ENCODE results near the gene PYGB.
A peak's percentile ranks its signal among the peaks of the same experiment; 100 is the strongest.

The PYGB gene

DNA sequence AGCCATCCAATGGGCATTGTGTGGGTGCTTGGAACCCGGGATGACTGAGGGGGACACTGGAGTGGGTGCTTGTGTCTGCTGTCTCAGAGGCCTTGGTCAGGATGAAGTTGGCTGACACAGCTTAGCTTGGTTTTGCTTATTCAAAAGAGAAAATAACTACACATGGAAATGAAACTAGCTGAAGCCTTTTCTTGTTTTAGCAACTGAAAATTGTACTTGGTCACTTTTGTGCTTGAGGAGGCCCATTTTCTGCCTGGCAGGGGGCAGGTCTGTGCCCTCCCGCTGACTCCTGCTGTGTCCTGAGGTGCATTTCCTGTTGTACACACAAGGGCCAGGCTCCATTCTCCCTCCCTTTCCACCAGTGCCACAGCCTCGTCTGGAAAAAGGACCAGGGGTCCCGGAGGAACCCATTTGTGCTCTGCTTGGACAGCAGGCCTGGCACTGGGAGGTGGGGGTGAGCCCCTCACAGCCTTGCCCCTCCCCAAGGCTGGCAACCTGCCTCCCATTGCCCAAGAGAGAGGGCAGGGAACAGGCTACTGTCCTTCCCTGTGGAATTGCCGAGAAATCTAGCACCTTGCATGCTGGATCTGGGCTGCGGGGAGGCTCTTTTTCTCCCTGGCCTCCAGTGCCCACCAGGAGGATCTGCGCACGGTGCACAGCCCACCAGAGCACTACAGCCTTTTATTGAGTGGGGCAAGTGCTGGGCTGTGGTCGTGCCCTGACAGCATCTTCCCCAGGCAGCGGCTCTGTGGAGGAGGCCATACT, 49.4 kb downstream of the PYGB start:
- TF ChIP-seq, protein P1, sequence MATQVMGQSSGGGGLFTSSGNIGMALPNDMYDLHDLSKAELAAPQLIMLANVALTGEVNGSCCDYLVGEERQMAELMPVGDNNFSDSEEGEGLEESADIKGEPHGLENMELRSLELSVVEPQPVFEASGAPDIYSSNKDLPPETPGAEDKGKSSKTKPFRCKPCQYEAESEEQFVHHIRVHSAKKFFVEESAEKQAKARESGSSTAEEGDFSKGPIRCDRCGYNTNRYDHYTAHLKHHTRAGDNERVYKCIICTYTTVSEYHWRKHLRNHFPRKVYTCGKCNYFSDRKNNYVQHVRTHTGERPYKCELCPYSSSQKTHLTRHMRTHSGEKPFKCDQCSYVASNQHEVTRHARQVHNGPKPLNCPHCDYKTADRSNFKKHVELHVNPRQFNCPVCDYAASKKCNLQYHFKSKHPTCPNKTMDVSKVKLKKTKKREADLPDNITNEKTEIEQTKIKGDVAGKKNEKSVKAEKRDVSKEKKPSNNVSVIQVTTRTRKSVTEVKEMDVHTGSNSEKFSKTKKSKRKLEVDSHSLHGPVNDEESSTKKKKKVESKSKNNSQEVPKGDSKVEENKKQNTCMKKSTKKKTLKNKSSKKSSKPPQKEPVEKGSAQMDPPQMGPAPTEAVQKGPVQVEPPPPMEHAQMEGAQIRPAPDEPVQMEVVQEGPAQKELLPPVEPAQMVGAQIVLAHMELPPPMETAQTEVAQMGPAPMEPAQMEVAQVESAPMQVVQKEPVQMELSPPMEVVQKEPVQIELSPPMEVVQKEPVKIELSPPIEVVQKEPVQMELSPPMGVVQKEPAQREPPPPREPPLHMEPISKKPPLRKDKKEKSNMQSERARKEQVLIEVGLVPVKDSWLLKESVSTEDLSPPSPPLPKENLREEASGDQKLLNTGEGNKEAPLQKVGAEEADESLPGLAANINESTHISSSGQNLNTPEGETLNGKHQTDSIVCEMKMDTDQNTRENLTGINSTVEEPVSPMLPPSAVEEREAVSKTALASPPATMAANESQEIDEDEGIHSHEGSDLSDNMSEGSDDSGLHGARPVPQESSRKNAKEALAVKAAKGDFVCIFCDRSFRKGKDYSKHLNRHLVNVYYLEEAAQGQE (IDR thresholded peaks at IDR 0.05; ENCODE audit: low read depth) = no peak
- TF ChIP-seq TCF12 (IDR thresholded peaks at IDR 0.05; ENCODE audit: low read depth) (no peak), CEBPB (IDR thresholded peaks at IDR 0.05) (no peak), YY1 (IDR thresholded peaks at IDR 0.05; ENCODE audit: low read depth) (no peak), RAD21 (IDR thresholded peaks at IDR 0.05; ENCODE audit: low read depth) (0 out of 2 replicates have a peak, but pooled peaks have one; percentile 0), ZBTB7A (IDR thresholded peaks at IDR 0.05; ENCODE audit: low read depth) (no peak), TAF1 (IDR thresholded peaks at IDR 0.05; ENCODE audit: low read depth) (no peak)

DNA sequence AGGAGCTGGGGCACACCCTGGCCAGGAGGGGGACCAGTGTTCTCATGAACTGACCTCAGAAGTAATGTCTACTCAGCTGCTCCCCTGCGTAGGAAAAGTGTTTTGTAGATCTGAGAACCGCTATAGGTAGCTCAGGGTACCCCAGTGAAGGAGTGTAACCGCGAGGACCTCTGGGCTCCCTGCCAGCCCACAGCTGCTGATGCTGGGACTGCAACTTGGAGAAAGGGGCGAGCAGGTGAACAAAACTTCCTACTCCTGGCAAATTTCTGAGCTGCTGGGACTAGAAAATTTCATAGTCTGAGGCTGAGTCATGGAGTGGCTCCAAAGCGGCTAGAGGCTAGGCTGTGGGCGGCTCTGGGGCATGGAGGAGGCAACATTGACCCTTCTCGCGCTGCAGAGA, 51.9 kb downstream of the PYGB start:
- TF ChIP-seq CREB1 (IDR thresholded peaks at IDR 0.05; ENCODE audit: low read depth) (no peak), NFIC (IDR thresholded peaks at IDR 0.05) (no peak), EP300 (IDR thresholded peaks at IDR 0.05; ENCODE audit: borderline replicate concordance) (no peak), YY1 (IDR thresholded peaks at IDR 0.05; ENCODE audit: low read depth) (no peak), TCF12 (IDR thresholded peaks at IDR 0.05; ENCODE audit: low read depth) (no peak), RAD21 (IDR thresholded peaks at IDR 0.05; ENCODE audit: low read depth) (no peak), FOXM1 (IDR thresholded peaks at IDR 0.05; ENCODE audit: borderline replicate concordance, low read depth) (no peak), CEBPB (IDR thresholded peaks at IDR 0.05) (no peak), TAF1 (IDR thresholded peaks at IDR 0.05; ENCODE audit: low read depth) (no peak), TEAD4 (IDR thresholded peaks at IDR 0.05) (no peak), ZBTB7A (IDR thresholded peaks at IDR 0.05; ENCODE audit: low read depth) (no peak), EGR1 (IDR thresholded peaks at IDR 0.05) (no peak)
- TF ChIP-seq, protein P2, sequence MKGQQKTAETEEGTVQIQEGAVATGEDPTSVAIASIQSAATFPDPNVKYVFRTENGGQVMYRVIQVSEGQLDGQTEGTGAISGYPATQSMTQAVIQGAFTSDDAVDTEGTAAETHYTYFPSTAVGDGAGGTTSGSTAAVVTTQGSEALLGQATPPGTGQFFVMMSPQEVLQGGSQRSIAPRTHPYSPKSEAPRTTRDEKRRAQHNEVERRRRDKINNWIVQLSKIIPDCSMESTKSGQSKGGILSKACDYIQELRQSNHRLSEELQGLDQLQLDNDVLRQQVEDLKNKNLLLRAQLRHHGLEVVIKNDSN (IDR thresholded peaks at IDR 0.05) = no peak
- TF ChIP-seq, protein P3, sequence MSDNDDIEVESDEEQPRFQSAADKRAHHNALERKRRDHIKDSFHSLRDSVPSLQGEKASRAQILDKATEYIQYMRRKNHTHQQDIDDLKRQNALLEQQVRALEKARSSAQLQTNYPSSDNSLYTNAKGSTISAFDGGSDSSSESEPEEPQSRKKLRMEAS (IDR thresholded peaks at IDR 0.05) = no peak
- TF ChIP-seq, protein P1 (IDR thresholded peaks at IDR 0.05; ENCODE audit: low read depth) = no peak

DNA sequence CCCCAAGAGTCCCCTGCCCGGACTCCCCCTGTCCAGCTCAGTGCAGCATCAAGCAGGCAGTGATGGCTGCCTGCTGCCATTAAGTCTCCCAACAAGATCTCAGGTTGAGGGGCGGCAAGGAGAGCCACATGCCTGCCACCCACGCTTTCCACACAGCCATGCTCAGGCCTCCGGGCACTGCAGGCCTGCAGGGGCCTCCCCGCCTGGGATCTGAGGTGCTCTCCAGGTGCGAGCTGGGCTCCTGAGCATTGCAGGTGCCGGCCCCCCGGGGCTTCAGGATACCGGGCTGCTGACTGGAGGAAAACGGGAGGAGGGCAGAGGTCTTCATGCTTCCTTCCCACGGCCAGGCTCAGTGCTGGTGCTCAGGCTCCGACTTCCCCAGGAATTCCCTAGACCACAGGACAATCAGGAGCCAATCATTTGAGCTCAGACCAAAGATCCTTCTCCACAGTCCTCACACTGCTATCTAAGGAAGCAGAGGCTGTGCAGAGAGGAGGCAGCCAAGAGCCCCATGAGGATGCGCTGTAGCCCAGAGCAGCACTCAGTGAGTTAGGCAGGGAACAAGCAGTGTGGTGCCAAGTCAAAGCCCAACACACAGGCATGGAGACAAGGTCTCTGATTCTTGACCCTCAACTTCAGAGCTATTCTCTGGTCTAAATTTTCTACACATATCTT, 52.7 kb downstream of the PYGB start:
- TF ChIP-seq, protein P2 (IDR thresholded peaks at IDR 0.05) = no peak
- TF ChIP-seq EP300 (IDR thresholded peaks at IDR 0.05; ENCODE audit: borderline replicate concordance) (no peak), TAF1 (IDR thresholded peaks at IDR 0.05; ENCODE audit: low read depth) (no peak)

DNA sequence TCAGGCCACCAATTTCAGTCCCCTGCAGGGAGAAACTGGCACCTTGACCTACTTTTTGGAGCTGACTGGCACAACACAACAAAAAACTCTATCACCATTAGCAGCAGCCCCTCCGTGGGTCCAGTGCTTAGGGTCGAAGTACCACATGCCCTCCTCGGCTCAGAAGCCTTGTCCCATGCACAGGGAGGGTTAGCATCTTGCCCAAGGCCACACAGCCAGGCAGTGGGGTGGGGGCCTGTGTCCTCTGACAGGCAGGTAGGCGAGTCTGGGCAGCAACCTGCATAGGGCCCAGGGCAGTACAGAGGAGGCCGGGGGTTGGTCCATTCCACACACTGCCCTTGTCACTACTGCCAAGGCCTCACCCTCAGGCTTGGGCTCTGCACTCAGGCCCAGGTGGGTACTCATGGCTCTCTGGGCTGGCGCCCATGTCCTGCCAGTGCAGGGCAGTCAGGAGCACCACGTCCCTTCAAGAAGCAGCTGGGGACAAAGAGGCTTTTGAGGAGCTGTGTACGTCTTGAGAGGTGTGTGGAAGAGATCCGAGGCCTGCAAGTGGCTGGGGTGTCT, 53.6 kb downstream of the PYGB start:
- TF ChIP-seq EGR1 (IDR thresholded peaks at IDR 0.05) (no peak), YY1 (IDR thresholded peaks at IDR 0.05; ENCODE audit: low read depth) (no peak), CEBPB (IDR thresholded peaks at IDR 0.05) (no peak), TCF12 (IDR thresholded peaks at IDR 0.05; ENCODE audit: low read depth) (no peak), NFIC (IDR thresholded peaks at IDR 0.05) (no peak), TAF1 (IDR thresholded peaks at IDR 0.05; ENCODE audit: low read depth) (no peak), TEAD4 (IDR thresholded peaks at IDR 0.05) (no peak), ZBTB7A (IDR thresholded peaks at IDR 0.05; ENCODE audit: low read depth) (no peak), EP300 (IDR thresholded peaks at IDR 0.05; ENCODE audit: borderline replicate concordance) (no peak), FOXM1 (IDR thresholded peaks at IDR 0.05; ENCODE audit: borderline replicate concordance, low read depth) (no peak), RAD21 (IDR thresholded peaks at IDR 0.05; ENCODE audit: low read depth) (no peak), CREB1 (IDR thresholded peaks at IDR 0.05; ENCODE audit: low read depth) (no peak)
- TF ChIP-seq, protein P3 (IDR thresholded peaks at IDR 0.05) = no peak
- TF ChIP-seq, protein P2 (IDR thresholded peaks at IDR 0.05) = no peak
- TF ChIP-seq, protein P1 (IDR thresholded peaks at IDR 0.05; ENCODE audit: low read depth) = no peak

Data from Ishikawa (cell line).